Measurements from ENCODE around the gene MAPK10.

MAPK10 gene

DNA sequence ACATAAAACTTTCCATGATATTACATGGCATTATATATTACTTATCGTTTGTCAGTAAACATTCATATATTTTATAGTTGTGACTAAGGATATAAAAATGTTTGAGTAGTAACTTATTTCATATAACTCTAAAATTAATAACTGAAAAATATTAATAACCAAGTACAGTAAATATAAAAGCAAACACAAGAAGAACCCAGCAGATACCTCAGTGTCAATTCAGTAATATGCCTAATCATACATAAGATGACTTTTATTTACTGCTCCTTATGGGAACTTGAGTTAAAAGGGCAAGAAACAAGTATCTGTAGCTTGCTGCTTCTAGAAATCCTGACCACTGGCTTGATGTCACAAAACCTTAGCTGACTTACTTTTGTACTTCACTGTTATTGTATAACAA lies 28.4 kb upstream of the MAPK10 start:
- no peak overlapping the region for H3K4me3 ChIP-seq (ENCODE audit: low read depth, low read length)
- TF ChIP-seq, protein P1, sequence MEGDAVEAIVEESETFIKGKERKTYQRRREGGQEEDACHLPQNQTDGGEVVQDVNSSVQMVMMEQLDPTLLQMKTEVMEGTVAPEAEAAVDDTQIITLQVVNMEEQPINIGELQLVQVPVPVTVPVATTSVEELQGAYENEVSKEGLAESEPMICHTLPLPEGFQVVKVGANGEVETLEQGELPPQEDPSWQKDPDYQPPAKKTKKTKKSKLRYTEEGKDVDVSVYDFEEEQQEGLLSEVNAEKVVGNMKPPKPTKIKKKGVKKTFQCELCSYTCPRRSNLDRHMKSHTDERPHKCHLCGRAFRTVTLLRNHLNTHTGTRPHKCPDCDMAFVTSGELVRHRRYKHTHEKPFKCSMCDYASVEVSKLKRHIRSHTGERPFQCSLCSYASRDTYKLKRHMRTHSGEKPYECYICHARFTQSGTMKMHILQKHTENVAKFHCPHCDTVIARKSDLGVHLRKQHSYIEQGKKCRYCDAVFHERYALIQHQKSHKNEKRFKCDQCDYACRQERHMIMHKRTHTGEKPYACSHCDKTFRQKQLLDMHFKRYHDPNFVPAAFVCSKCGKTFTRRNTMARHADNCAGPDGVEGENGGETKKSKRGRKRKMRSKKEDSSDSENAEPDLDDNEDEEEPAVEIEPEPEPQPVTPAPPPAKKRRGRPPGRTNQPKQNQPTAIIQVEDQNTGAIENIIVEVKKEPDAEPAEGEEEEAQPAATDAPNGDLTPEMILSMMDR (IDR thresholded peaks at IDR 0.05; ENCODE audit: low read depth, low read length): no peak

DNA sequence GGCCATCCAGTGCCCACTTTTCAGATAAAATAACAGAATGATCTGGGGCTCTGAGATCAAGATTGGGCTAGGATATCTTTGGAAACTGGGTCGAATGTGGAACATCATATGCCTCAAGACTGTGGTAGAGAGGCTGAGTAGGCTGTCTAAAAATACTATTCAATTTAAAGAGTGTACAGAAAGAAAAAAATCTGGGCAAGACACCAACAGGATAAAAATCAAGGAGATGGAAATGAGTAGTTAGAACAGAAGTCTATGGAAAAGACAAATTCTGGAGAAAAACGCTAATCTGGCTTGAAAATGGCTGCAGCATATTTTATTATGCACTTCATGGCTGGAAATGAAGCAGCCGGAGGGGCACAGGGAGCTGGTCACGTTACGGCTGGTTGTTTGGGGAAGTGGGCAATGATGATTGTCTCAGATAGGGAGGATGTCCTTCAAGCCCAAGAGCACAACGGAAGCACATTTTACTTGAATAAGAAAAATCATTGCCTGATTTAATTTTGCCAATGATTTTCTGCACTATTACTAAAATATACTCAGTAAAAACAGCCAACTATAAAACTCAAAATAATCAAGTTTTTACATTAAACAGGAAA lies 27.1 kb upstream of the MAPK10 start:
- H3K4me3 ChIP-seq (ENCODE audit: low read depth, low read length): no peak overlapping the region
- TF ChIP-seq, protein P1 (IDR thresholded peaks at IDR 0.05; ENCODE audit: low read depth, low read length): no peak

DNA sequence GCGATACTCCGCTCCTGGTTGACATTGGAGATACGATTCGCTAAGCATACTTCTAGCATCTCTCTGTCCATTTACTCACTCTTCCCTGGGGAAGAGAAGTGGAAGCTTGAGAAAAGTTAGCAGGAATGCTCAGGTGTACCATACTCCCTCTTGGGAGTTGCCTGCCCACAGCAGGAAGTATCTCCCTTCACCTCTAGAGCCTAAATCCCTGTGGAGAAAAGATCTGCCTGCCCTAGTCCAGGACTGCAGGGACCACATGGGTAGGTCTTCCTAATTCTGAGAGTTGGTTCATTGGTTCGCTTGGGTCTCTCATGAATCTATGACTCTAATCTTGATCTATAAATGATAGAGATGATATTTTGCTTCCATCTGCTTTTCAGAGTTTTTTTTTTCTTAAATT lies 26.3 kb upstream of the MAPK10 start:
- no peak overlapping the region for H3K4me3 ChIP-seq (ENCODE audit: low read depth, low read length)
- TF ChIP-seq, protein P1 (IDR thresholded peaks at IDR 0.05; ENCODE audit: low read depth, low read length): no peak

DNA sequence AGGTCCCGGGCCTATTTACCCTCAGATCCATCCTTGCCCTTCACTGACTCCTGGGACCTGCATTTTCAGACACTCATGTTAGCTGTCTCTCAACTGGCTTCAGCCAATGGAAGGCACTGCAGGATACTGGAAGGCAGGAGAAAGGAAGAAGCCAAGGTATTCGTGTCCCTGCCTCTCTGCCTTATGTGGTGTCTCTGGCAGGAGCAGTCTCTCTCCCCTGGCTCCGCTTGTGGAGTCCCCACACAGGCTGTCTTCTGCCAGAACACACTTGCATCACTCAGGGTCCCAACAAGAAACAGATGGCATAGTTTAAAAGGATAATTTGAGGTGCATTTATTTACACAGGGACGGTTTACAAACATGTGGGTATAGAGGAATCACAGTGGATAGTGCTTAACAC lies 21.6 kb upstream of the MAPK10 start:
- TF ChIP-seq, protein P1 (IDR thresholded peaks at IDR 0.05; ENCODE audit: low read depth, low read length): no peak
- no peak overlapping the region for H3K4me3 ChIP-seq (ENCODE audit: low read depth, low read length)

DNA sequence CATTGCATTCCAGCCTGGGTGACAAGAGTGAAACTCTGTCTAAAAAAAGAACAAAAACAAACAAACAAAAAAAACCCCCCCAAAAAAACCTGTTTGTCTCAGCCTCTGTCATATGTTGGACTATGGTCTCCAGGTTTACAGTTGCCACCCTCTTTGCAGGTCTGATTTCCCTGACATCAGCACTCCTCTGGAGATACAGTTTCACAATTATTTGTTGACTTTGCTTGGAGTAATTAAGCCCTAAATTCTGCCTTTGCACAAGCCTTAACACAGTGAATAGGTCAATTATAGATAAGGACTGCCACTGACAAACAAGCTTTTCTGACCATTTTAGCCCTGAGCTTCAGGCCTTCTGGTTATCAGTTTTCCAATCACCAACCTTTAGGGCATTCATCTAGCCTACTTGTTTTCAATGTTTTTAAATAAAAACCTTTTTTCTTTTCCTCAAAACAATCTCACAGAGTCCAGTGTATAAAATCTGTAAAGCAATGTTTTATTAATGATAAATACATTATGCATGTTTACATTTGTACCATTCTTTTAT lies 20.4 kb upstream of the MAPK10 start:
- H3K4me3 ChIP-seq (ENCODE audit: low read depth, low read length): no peak overlapping the region
- TF ChIP-seq, protein P1 (IDR thresholded peaks at IDR 0.05; ENCODE audit: low read depth, low read length): no peak

GRCh38 chr4:86376850-86377249 lies 17.0 kb upstream of the MAPK10 start:
- TF ChIP-seq, protein P1 (IDR thresholded peaks at IDR 0.05; ENCODE audit: low read depth, low read length): no peak
- H3K4me3 ChIP-seq (ENCODE audit: low read depth, low read length): no peak overlapping the region

- TF ChIP-seq, protein P1 (IDR thresholded peaks at IDR 0.05; ENCODE audit: low read depth, low read length): no peak
- no peak overlapping the region for H3K4me3 ChIP-seq (ENCODE audit: low read depth, low read length)
Measured at GRCh38 chr4:86368433-86368832, 8.6 kb upstream of the MAPK10 start.
